ENCODE data around the gene POLD4.

DNA sequence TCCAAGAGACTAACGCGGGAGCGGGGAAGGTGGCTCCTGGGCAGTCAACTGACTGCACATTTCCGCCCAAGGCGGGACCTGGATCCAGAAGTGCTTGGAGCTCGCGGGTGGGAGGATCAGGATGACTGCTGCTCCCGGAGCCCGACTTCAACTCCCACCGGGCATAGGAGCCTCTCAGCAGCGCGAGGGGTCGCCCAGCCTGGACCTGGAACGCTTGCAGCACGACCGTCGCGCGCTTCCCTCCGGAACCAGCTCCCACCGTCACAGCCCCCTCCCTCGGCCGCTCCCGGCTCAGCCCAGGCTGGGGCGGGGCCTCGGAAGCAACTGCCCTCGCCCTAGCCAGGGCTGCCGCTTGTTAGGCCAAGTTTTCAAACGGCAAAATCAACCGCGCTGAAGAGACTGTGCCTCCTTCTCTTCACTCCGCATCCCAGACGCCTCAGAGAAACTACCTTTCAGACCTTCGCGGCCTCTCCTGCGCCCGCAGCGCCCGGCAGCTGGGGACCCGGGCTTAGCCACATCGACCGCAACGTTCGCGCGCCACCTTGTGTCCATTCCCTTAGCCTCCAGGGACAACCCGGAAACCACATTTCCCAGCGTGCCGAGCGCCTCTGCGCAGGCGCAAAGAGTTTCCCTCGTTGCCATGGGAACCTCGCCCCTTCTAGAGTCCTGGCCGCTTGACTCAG, 36.0 kb downstream of the POLD4 start:
- TF ChIP-seq EZH2 (IDR thresholded peaks at IDR 0.05; ENCODE audit: borderline replicate concordance, low read depth, low read length, severe bottlenecking), result no peak
- TF ChIP-seq, protein P1, sequence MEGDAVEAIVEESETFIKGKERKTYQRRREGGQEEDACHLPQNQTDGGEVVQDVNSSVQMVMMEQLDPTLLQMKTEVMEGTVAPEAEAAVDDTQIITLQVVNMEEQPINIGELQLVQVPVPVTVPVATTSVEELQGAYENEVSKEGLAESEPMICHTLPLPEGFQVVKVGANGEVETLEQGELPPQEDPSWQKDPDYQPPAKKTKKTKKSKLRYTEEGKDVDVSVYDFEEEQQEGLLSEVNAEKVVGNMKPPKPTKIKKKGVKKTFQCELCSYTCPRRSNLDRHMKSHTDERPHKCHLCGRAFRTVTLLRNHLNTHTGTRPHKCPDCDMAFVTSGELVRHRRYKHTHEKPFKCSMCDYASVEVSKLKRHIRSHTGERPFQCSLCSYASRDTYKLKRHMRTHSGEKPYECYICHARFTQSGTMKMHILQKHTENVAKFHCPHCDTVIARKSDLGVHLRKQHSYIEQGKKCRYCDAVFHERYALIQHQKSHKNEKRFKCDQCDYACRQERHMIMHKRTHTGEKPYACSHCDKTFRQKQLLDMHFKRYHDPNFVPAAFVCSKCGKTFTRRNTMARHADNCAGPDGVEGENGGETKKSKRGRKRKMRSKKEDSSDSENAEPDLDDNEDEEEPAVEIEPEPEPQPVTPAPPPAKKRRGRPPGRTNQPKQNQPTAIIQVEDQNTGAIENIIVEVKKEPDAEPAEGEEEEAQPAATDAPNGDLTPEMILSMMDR (IDR thresholded peaks at IDR 0.05; ENCODE audit: borderline replicate concordance, extremely low read depth, low read length, poor library complexity, severe bottlenecking), result peak; percentile 97
